Neural progenitor cell (in vitro differentiated cells): ENCODE results near the gene MBOAT7.

Experiments used
- EZH2 ChIP-seq: fragments of 200-600 bp; sonication (generic); IDR thresholded peaks from 2 replicates; pipeline ENCODE4 v1.6.1; 2017; ENCODE audit warnings: antibody characterized with exemption, mild to moderate bottlenecking, moderate library complexity
- TF ChIP-seq, protein P1 (sequence below): fragments of 200-600 bp; sonication (generic); IDR thresholded peaks from 2 replicates; pipeline ENCODE4 v1.5.1; 2017; ENCODE audit warnings: antibody characterized with exemption, mild to moderate bottlenecking

DNA sequence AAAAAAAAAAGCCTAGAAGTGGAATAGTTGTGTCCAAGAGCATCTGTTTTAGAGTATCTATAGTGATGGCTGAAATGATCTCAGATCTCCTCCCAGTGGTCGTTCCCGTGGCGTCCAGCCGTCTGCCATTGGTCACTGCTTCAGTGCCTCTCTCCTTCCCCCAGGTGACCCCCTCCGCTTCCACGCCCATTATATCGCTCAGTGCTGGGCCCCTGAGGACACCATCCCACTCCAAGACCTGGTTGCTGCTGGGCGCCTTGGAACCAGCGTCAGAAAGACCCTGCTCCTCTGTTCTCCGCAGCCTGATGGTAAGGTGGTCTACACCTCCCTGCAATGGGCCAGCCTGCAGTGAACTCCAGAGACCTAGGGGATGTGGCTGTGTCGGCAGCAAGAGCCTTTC is 3.6 kb upstream of the MBOAT7 start:
- TF ChIP-seq, protein P1, sequence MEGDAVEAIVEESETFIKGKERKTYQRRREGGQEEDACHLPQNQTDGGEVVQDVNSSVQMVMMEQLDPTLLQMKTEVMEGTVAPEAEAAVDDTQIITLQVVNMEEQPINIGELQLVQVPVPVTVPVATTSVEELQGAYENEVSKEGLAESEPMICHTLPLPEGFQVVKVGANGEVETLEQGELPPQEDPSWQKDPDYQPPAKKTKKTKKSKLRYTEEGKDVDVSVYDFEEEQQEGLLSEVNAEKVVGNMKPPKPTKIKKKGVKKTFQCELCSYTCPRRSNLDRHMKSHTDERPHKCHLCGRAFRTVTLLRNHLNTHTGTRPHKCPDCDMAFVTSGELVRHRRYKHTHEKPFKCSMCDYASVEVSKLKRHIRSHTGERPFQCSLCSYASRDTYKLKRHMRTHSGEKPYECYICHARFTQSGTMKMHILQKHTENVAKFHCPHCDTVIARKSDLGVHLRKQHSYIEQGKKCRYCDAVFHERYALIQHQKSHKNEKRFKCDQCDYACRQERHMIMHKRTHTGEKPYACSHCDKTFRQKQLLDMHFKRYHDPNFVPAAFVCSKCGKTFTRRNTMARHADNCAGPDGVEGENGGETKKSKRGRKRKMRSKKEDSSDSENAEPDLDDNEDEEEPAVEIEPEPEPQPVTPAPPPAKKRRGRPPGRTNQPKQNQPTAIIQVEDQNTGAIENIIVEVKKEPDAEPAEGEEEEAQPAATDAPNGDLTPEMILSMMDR: no peak
- TF ChIP-seq EZH2: no peak
